ENCODE results near the gene EME1. TPM values are rescaled to one million over a fixed set of nuclear protein-coding genes. Genes with fewer than 3 reads are reported as not detected.

The EME1 gene
- total and polyA plus RNA-seq, 2 of the 8 experiments (the other 6 are each of a cell fraction or from before 2014, with no cell fraction given): 13.9 to 16.3 TPM

GRCh38 chr17:50389534-50389933, 16.5 kb downstream of the EME1 start:
- WGBS, 2 experiments (ENCODE audit: extremely low coverage in 1 of 2, insufficient coverage in 1 of 2, insufficient read length in 1 of 2, insufficient replicate concordance in 2 of 2, low coverage in 1 of 2, low lambda C conversion rate in 2 of 2, missing lambda C conversion rate in 1 of 2): 95% methylated on average over 6 of the region's 6 CpGs; no CpG with 5 or more reads in 1 of the 2 experiments
- TF ChIP-seq CHD1 (IDR thresholded peaks at IDR 0.05; ENCODE audit: low read depth, low read length) (no peak), CBX5 (IDR thresholded peaks at IDR 0.05; ENCODE audit: low read depth, low read length) (no peak), POLR2A (IDR thresholded peaks at IDR 0.05; ENCODE audit: control extremely low read depth in 1 of 2, low read depth in 2 of 2, low read length in 2 of 2) (no peak)
- Histone ChIP-seq H3K18ac (ENCODE audit: extremely low read depth, low read length) (no peak overlapping the region), H2BK120ac (replicated peaks; ENCODE audit: low read depth, low read length) (no peak overlapping the region), H3K36me3 (ENCODE audit: control insufficient read depth in 2 of 4, insufficient read depth in 4 of 4, low read length in 3 of 4) (peaks cover 48 to 87% (median 82%) of the 10 kb centered on the region in 4 experiments), H2BK12ac (ENCODE audit: low read depth, low read length) (no peak overlapping the region), H4K8ac (ENCODE audit: extremely low read depth, insufficient read depth, low read length) (no peak overlapping the region), H3K79me1 (ENCODE audit: low read depth, low read length) (no peaks in the 10 kb centered on the region), H3K23ac (ENCODE audit: insufficient read length) (no peak overlapping the region), H4K20me1 (replicated peaks in 1 of 2; ENCODE audit: control insufficient read depth in 1 of 2, insufficient read depth in 2 of 2, low read length in 2 of 2) (peaks cover 4 to 13% of the 10 kb centered on the region in 2 experiments), H4K5ac (ENCODE audit: insufficient read length, low read depth, low read length) (no peak overlapping the region), H4K91ac (replicated peaks; ENCODE audit: insufficient read length, low read length) (no peak overlapping the region), H3K23me2 (ENCODE audit: low read depth, low read length) (no peaks in the 10 kb centered on the region), H3K56ac (replicated peaks; ENCODE audit: insufficient read length, low read depth, low read length) (no peak overlapping the region), H2BK15ac (ENCODE audit: low read length) (no peak overlapping the region), H2BK5ac (ENCODE audit: low read depth, low read length) (no peak overlapping the region), H3K4me3 (ENCODE audit: extremely low read depth in 1 of 4, insufficient read depth in 2 of 4, low read depth in 3 of 4, low read length in 4 of 4) (no peak overlapping the region), H3K4me1 (replicated peaks in 1 of 4; ENCODE audit: control insufficient read depth in 3 of 4, insufficient read depth in 4 of 4, low read length in 3 of 4) (no peaks in the 10 kb centered on the region), H3K27ac (ENCODE audit: low read depth, low read length) (no peak overlapping the region), H3K4me2 (ENCODE audit: insufficient read depth in 1 of 2, low read depth in 2 of 2, low read length in 2 of 2) (no peak overlapping the region), H2BK20ac (ENCODE audit: low read length) (no peak overlapping the region), H2AK5ac (ENCODE audit: low read depth, low read length) (no peak overlapping the region), H3K9ac (replicated peaks in 1 of 4; ENCODE audit: extremely low read depth in 1 of 4, low read depth in 3 of 4, low read length in 3 of 4) (no peak overlapping the region), H2AFZ (ENCODE audit: low read length) (no peak overlapping the region), H3K9me3 (ENCODE audit: insufficient read depth in 2 of 2, low read depth in 1 of 2, low read length in 1 of 2) (no peaks in the 10 kb centered on the region), H3K27me3 (replicated peaks in 1 of 4; ENCODE audit: control insufficient read depth in 3 of 4, extremely low read depth in 1 of 4, insufficient read depth in 3 of 4, low read length in 3 of 4) (no peaks in the 10 kb centered on the region), H3K79me2 (ENCODE audit: control insufficient read depth in 1 of 2, insufficient read depth in 2 of 2, low read length in 2 of 2) (0 out of 4 replicates have a peak, but pooled peaks cover 0 to 2% of the 10 kb centered on the region in 2 experiments), H3K4ac (replicated peaks; ENCODE audit: insufficient read length, low read depth, low read length) (no peak overlapping the region), H3K14ac (ENCODE audit: insufficient read length) (no peak overlapping the region)
- ChIA-PET CTCF (ENCODE audit: partially characterized antibody) (interaction anchor here (0.6 to 3.5 kb wide), 4 partner anchors 8 to 28 kb away, joined by 3 to 30 read pairs (median 8); partner anchors contain the start of gene LRRC59), POLR2A (ENCODE audit: partially characterized antibody) (interaction anchor here (1.1 to 27.4 kb wide), 4 partner anchors 8 to 43 kb away, joined by 3 to 313 read pairs (median 6); partner anchors contain the start of genes EME1, LRRC59, MRPL27 and XYLT2)
- no peak for FAIRE-seq
- no peak for DNase-seq (ENCODE audit: low read depth in 1 of 2, low spot score in 2 of 2)

Measured in H1 (cell line).